Ishikawa (cell line): ENCODE data around the gene STAMBPL1.

Experiments
- CEBPB ChIP-seq: IDR thresholded peaks from 2 replicates; pipeline ENCODE4 v1.6.1; 2012
- EP300 ChIP-seq: IDR thresholded peaks from 2 replicates; pipeline ENCODE4 v1.6.1; 2012; ENCODE audit warnings: borderline replicate concordance
- FOXM1 ChIP-seq: IDR thresholded peaks from 2 replicates; pipeline ENCODE4 v1.6.1; 2012; ENCODE audit warnings: low read depth, borderline replicate concordance
- MAX ChIP-seq: IDR thresholded peaks from 2 replicates; pipeline ENCODE4 v1.6.1; 2012
- NFIC ChIP-seq: IDR thresholded peaks from 2 replicates; pipeline ENCODE4 v1.6.1; 2012
- RAD21 ChIP-seq: IDR thresholded peaks from 2 replicates; pipeline ENCODE4 v1.6.1; 2012; ENCODE audit warnings: low read depth
- TAF1 ChIP-seq: IDR thresholded peaks from 2 replicates; pipeline ENCODE4 v1.6.1; 2012; ENCODE audit warnings: low read depth, mild to moderate bottlenecking
- USF1 ChIP-seq: IDR thresholded peaks from 2 replicates; pipeline ENCODE4 v1.6.1; 2012
- YY1 ChIP-seq: IDR thresholded peaks from 2 replicates; pipeline ENCODE4 v1.6.1; 2012; ENCODE audit warnings: low read depth
- TF ChIP-seq, protein P1 (sequence below): IDR thresholded peaks from 2 replicates; pipeline ENCODE4 v1.6.1; 2012; ENCODE audit warnings: low read depth, mild to moderate bottlenecking

DNA sequence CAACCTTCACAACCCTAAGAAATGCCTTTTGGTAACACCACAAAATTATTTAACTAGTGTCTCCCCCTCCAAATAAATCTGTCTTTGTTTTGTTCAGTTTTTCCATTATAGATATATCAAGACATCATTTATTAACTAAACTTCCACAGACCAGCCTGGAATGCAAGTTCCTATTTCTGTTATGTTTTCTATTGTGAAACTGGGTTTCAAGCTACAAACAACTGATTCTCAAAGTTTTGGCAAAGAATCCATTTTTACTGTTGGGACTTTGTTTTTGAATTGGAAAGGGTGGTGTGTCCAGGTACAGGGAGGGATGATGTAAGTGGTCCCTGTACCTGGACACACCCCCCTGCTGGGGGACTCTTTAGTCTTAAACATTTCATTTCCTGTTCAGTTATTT lies 36.2 kb downstream of the STAMBPL1 start:
- TF ChIP-seq, protein P1, sequence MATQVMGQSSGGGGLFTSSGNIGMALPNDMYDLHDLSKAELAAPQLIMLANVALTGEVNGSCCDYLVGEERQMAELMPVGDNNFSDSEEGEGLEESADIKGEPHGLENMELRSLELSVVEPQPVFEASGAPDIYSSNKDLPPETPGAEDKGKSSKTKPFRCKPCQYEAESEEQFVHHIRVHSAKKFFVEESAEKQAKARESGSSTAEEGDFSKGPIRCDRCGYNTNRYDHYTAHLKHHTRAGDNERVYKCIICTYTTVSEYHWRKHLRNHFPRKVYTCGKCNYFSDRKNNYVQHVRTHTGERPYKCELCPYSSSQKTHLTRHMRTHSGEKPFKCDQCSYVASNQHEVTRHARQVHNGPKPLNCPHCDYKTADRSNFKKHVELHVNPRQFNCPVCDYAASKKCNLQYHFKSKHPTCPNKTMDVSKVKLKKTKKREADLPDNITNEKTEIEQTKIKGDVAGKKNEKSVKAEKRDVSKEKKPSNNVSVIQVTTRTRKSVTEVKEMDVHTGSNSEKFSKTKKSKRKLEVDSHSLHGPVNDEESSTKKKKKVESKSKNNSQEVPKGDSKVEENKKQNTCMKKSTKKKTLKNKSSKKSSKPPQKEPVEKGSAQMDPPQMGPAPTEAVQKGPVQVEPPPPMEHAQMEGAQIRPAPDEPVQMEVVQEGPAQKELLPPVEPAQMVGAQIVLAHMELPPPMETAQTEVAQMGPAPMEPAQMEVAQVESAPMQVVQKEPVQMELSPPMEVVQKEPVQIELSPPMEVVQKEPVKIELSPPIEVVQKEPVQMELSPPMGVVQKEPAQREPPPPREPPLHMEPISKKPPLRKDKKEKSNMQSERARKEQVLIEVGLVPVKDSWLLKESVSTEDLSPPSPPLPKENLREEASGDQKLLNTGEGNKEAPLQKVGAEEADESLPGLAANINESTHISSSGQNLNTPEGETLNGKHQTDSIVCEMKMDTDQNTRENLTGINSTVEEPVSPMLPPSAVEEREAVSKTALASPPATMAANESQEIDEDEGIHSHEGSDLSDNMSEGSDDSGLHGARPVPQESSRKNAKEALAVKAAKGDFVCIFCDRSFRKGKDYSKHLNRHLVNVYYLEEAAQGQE: no peak
- TF ChIP-seq EP300: no peak
- no peak for TF ChIP-seq USF1
- TF ChIP-seq MAX: no peak
- TF ChIP-seq RAD21: no peak
- no peak for TF ChIP-seq TAF1
- TF ChIP-seq CEBPB: no peak
- no peak for TF ChIP-seq YY1
- no peak for TF ChIP-seq NFIC
- no peak for TF ChIP-seq FOXM1
